Activated CD8-positive, alpha-beta memory T cell treated with anti-CD3 and anti-CD28 coated beads for 36 hours (primary cell): ENCODE data around the gene ZNF341. TPM values are rescaled to one million over a fixed set of nuclear protein-coding genes. Genes with fewer than 3 reads are reported as not detected.

ENCODE experiments used
- CTCF ChIA-PET: fragments of 350-600 bp; sonication (Branson Sonifier 250); formaldehyde crosslinking; loops from one replicate; lab custom pipeline; 2021; ENCODE audit warnings: antibody characterized with exemption; lab: Charles Lee
- POLR2A ChIA-PET: fragments of 350-600 bp; sonication (Branson Sonifier 250); formaldehyde crosslinking; loops from one replicate; lab custom pipeline; 2021; ENCODE audit warnings: antibody characterized with exemption; lab: Charles Lee
- total RNA-seq, 2 experiments: library from RNA; stranded (reverse); gene quantifications; one replicate each; pipeline ENCODE4 v1.2.3, GENCODE V29; 2021

Gene ZNF341
- total RNA-seq = 1 to 10 TPM; 4.3 to 5.0 TPM

DNA sequence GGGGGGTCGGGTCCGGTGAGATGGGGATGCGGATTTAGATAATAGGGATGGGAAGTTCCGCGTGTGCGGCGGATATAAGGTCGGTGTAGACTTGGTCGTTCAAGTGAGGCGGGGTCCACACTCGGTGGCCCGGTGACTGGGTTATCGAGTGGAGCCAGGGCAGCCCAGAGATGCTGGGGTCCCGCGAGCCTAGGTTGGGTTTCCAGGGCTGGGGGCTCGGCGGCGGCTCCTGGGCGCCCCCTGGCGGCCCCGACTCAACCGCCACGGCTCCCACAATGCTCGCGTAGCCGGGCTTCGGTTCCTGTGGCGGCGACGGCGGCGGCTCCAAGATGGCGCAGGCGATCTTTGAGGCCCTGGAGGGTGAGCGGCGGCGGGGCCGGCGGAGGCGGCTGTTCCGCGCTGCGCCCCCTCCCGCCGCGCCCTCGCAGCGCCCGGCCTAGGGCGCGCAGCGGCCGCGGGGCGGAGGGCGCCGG lies at the start of gene ZNF341:
Gene ZNF341, plus strand, starts transcription at position 304 of the 473 bp plus-strand sequence. Its CDS starts 26 bp downstream, at position 330.
- CTCF ChIA-PET = interaction anchor here (0.6 to 2.8 kb wide), 12 partner anchors 9 to 359 kb away, joined by 3 to 16 read pairs (median 4); partner anchors contain the start of genes ACTL10 and PXMP4
- POLR2A ChIA-PET = interaction anchor here (0.6 to 2.0 kb wide), 7 partner anchors 12 to 272 kb away, joined by 3 to 8 read pairs (median 7); partner anchors contain the start of genes CBFA2T2 and PXMP4

DNA sequence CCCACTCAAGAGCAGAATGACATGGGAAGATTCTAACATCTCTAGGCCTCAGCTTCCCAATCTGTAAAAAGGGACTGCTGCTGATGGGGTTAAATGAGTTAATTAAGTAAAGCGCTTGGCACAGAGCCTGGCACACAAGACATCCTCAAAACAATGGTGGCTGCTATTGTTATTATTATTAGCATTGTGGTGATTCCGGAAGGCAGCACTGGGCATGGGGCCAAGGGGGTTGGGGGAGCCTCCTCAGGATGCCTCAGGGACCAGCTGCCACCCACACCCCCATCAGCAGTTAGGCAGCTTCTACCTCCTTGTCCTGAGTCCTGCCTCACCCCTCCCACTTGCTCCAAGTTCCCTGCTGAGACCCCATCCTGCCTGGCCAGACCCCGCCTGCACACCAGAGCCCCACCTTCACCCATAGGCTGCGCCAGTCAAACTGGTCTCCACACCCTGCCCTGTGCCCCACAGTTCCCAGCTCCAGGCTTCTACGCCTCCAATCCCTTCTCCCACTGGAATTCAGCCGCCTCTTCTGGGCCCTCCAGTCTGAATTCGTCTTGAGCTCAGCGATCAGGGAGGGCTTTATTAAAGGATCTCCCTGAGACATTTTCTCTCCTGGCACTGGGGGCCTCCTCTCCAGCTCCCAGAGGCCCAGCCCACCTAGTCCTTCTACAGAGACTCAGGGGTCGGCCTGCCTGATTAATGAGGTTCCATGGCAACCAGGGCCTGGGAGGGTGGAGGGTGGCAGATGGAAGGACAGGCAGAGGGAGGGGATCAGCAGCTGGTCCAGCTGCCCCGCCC lies 47.1 kb upstream of the ZNF341 start:
- POLR2A ChIA-PET = interaction anchor here (1.6 to 2.5 kb wide), 4 partner anchors 9 to 35 kb away, joined by 7 to 23 read pairs (median 8); partner anchors contain the start of genes ACTL10 and PXMP4

DNA sequence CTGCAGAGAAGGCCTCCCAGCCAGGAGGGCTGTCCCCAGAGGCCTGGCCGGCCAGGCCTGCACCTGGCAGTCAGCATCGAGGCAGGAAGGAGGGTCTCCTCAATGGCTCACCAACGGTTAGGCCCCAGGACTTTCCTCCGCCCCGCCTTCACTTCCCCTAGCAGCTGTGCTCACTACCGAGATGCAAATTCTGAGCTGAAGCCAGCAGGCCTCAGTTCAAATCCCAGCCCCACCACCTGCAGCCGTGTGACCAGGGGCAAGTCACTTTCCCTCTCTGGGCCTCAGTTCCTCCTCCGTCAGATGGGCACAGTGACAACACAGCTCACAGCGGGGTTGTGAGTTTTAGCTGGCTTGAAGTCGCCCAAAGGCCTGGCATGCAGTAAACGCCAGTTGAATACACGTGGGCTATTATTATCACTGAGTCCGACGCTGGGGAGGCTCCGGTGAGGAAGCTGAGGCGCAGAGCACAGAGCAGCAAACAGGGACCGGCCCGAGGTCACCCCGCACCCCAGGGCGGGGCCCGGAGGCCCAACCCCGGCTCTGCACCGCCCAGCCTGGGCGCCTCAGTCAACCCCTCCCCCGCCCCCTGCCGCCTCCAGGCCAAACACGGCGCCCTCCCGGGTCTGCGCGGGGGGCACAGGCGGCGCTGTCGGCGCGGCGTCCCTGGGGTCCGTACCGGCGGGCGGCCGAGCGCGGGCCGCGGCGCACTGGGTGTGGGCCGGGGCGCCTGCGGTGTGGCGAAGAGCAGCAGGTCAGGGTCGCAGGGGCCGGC lies 46.3 kb upstream of the ZNF341 start:
- POLR2A ChIA-PET = interaction anchor here (0.5 to 2.5 kb wide), 7 partner anchors 10 to 274 kb away, joined by 3 to 23 read pairs (median 7); partner anchors contain the start of genes ACTL10 and PXMP4
- CTCF ChIA-PET = interaction anchor here (1.0 to 1.5 kb wide), 4 partner anchors 18 to 228 kb away, joined by 3 to 8 read pairs (median 3); partner anchors contain the start of gene ZNF341

More for the DNA sequence above, 47.1 kb upstream of the ZNF341 start:
- CTCF ChIA-PET = interaction anchor here (1.0 to 1.5 kb wide), 4 partner anchors 17 to 227 kb away, joined by 3 to 8 read pairs (median 3); partner anchors contain the start of gene ZNF341

DNA sequence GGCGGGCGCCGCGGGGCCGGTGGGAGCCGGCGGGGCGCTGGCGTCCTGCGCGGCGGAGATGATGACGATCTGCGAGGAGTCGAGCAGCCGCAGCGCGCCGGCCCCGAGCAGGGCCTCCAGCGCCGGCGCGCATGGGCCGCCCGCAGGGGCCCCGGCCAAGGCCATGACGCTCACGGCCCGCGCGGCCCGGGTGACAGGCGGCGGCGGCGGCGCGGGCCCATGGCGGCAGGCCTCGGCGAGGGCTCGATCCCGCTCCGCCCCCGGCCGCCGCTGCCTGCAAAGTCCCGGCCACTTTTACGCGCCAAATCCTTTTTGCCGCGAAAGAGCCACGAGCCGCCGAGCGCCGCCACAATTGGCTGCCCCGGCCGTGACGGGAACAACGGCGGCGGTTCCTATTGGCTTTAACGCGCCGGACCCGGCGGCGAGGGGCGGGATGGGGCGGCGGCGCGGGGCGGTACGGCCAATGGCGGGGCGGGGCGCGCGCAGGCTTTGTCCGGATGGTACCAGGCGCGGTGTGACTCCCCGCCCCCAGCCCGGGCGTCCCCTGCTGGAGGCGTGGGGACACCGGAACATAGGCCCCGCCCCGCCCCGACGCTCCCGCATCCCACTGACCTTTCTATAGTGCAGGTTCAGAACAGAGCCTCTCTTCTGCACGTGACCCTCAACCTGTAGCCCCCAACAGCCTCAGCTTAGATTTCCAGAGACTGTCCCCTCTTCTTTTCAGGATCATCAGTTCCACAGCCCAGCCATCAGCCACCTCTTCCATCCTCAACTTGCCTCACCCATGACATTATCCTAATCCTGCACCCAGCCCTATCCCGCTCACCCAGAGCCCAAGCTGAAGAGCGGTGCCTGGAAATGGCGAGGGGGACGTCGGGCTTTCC lies 45.5 kb upstream of the ZNF341 start, which contains the start of gene E2F1:
Gene E2F1, minus strand, starts transcription at position 286 of the 884 bp plus-strand sequence. Its CDS starts 121 bp downstream, at position 165.
- CTCF ChIA-PET = interaction anchor here (1.0 to 1.6 kb wide), 6 partner anchors 18 to 63 kb away, joined by 3 to 6 read pairs (median 4); partner anchors contain the start of genes PXMP4 and ZNF341
- POLR2A ChIA-PET = interaction anchor here (0.5 to 2.5 kb wide), 9 partner anchors 11 to 275 kb away, joined by 3 to 23 read pairs (median 5); partner anchors contain the start of genes ACTL10 and PXMP4

DNA sequence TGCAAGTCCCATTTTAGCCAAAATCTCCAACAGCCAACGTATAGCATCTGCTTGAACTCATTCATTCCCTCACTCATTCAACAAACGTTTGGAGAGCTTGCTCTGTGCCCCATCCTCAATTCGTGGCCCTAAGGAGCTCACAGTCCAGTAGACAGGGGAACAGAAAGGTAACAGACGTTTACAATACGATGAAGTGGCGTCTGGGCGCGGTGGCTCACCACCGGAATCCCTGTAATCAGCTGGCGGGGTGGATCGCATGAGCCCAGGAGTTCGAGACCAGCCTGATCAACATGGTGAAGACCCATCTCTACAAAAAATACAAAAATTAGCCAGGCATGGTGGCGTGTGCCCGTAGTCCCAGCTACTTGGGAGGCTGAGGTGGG lies 44.8 kb upstream of the ZNF341 start:
- ChIA-PET CTCF (interaction anchor here (1.0 to 1.6 kb wide), 4 partner anchors 19 to 64 kb away, joined by 3 to 6 read pairs (median 4); partner anchors contain the start of genes PXMP4 and ZNF341), POLR2A (interaction anchor here (0.8 to 1.8 kb wide), 2 partner anchors 19 to 33 kb away, joined by 3 to 5 read pairs; partner anchors contain the start of gene PXMP4)

DNA sequence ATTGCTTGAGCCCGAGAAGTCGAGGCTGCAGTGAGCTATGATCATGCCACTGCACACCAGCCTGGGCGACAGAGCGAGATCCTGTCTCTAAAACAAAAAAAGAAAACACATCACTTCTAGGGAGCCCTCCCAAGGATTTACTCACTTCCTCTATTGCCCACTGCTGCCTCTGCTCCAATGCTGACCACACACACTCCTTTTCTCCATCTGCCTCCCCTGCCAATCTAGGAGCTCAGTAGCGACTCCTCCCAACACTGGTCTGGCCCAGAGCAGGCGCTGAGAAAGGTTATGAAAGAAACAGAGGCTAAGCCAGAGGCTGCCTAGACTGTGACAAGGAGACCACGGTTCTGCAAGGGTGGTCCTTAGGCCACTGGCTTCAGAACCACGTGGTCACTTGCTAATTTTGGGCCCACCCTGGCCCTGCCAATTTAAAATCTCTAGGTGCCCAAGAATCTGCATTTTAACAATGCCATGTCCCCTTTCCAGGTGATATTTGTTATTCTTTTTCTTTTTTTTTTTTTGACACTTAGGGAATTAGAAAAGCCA lies 44.4 kb upstream of the ZNF341 start:
- POLR2A ChIA-PET = interaction anchor here (0.8 to 1.8 kb wide), 3 partner anchors 8 to 33 kb away, joined by 3 to 5 read pairs (median 3); partner anchors contain the start of gene PXMP4
- CTCF ChIA-PET = interaction anchor here (1.0 to 1.6 kb wide), 5 partner anchors 14 to 64 kb away, joined by 3 to 6 read pairs (median 4); partner anchors contain the start of genes PXMP4 and ZNF341

DNA sequence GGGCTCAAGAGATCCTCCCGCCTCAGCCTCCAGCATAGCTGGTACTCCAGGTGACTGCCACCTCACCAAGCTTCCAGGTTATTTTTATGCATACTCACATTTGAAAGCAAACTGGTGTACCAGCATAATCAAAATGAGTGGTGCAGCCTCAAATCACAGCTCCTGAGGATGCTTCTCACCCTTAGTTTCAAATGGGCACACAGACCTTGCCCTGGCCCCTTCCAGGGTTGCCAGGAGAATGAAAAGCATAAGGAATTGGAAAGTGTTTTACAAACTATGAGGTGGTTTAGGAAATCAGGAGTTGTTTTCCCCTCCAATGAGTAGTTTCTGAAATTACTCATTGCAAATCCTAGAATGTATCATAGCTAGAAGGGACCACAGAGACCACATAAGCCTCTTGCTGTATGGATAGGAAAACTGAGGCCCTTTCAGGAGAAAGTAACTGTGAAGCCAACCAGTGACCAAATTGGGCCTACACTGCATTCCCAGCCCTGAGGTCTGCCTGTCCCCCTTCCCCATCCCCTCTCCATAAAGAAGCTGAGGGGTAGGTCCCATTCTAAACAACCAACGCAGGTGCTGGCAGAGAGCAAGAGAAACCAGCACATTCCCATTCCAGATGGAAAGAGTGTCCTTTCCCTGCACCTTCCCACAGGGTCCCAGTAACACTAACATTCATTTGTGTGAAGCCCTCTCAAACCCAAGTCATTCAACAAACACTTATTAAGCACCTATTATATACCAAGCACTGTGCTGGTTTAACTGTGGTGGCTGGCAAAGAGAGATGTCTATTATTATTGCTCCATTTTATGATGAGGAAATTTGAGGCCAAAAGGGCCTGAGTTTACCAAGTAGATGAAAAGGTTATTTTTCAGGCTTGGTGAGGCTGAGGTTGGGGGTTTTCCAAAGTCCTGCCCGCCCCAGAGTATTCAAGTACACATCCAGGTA lies 43.5 kb upstream of the ZNF341 start:
- POLR2A ChIA-PET = interaction anchor here (1.2 to 1.8 kb wide), 2 partner anchors 9 to 32 kb away, joined by 3 to 5 read pairs; partner anchors contain the start of gene PXMP4
- CTCF ChIA-PET = interaction anchor here (1.4 to 1.6 kb wide), 2 partner anchors 15 to 44 kb away, joined by 3 to 5 read pairs; partner anchors contain the start of gene ZNF341

DNA sequence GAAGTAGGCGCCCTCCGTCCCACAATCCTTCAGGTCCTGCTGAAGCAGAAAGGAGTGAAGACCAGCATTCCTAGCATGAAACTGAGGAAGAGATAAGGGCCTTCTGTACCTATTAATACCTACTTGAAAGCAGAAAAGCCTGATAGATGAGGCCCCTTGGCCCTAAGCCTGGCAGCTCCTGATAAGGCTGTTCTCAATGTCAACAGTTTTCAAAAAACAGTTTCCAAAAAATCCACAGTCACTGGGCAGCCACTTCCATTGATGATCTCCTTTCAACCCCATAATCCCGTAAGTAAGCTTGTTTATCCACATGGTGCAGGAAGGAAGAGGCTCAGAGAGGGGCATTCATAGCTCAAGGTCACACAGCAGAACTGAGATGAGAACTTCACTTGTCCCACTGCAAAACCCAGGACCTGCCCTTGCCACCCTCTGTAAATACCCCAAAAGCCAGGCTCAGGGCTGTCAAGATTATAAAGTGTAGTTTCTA lies 42.8 kb upstream of the ZNF341 start:
- POLR2A ChIA-PET = no interaction called here

DNA sequence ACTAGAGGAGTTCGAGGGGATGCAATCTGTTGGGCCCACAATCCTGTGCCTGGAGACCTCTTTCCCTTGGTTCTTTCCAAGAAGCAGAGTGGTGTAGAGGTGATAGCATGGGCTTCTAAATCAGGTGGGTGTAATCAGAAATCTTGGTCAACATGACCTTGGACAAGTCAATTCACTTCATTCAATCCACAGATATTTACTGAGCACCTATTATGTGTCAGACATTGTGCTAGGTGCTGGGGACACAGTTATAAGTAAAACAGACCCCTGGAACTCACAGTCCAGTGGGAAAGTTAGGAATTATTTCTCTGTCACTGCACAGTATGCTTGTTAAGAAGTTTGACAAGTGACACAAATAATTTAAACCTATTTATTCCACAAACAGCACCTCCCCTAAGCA lies 42.3 kb upstream of the ZNF341 start:
- POLR2A ChIA-PET = interaction anchor here (0.7 to 1.0 kb wide), 5 partner anchors 23 to 423 kb away, joined by 3 to 4 read pairs (median 3); partner anchors contain the start of gene ACTL10
- CTCF ChIA-PET = interaction anchor here (1.2 kb wide), 2 partner anchors 22 to 23 kb away, joined by 3 read pairs; partner anchors contain the start of gene ACTL10

More for the DNA sequence above, 42.8 kb upstream of the ZNF341 start:
- CTCF ChIA-PET = interaction anchor here (1.2 to 1.6 kb wide), 2 partner anchors 16 to 22 kb away, joined by 3 read pairs; partner anchors contain the start of gene ACTL10

DNA sequence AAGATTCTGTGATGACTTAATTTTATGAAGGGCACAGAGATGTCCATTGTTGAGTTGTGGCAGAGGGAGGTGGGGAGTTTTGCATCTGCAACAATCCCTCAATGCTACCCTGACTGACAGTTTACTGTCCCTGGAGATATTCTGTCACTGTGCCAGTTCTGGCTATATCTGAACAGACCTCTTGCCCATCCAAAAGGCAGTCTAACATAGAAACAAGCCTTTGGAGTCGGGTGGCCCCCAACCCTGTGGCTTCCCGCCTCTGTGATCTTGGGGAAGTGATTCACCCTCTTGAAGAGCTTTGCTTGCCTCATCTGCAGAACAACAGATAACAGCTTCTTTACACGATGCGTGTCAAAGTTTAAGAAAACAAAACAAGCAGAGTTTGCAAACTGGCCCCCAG lies 41.8 kb upstream of the ZNF341 start:
- ChIA-PET CTCF (interaction anchor here (1.2 kb wide), 2 partner anchors 22 to 23 kb away, joined by 3 read pairs; partner anchors contain the start of gene ACTL10), POLR2A (interaction anchor here (0.7 to 1.3 kb wide), 6 partner anchors 23 to 422 kb away, joined by 3 to 4 read pairs (median 4); partner anchors contain the start of genes ACTL10 and ZNF341)

DNA sequence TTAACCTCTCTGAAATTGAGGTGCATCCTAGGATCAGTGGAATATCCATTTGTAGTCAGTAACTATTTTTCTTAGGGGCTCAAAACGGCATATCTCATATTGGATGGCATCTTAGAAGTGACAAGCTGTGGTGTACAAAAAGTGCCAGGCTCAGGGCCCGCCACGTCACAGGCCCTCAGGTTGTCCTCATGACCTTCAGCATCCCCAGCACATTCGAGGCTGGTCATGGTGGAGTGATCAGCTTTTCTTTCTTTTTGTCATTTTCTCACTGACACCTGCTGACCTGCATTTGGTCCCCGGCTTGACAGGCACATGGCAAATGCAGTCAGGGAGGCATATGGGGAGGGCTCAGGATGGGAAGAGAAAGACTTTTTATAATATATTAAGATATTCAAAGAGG lies 38.5 kb upstream of the ZNF341 start:
- CTCF ChIA-PET = interaction anchor here (1.2 kb wide), 1 partner anchor 30 kb away, joined by 3 read pairs; no protein-coding TSS in a partner anchor

DNA sequence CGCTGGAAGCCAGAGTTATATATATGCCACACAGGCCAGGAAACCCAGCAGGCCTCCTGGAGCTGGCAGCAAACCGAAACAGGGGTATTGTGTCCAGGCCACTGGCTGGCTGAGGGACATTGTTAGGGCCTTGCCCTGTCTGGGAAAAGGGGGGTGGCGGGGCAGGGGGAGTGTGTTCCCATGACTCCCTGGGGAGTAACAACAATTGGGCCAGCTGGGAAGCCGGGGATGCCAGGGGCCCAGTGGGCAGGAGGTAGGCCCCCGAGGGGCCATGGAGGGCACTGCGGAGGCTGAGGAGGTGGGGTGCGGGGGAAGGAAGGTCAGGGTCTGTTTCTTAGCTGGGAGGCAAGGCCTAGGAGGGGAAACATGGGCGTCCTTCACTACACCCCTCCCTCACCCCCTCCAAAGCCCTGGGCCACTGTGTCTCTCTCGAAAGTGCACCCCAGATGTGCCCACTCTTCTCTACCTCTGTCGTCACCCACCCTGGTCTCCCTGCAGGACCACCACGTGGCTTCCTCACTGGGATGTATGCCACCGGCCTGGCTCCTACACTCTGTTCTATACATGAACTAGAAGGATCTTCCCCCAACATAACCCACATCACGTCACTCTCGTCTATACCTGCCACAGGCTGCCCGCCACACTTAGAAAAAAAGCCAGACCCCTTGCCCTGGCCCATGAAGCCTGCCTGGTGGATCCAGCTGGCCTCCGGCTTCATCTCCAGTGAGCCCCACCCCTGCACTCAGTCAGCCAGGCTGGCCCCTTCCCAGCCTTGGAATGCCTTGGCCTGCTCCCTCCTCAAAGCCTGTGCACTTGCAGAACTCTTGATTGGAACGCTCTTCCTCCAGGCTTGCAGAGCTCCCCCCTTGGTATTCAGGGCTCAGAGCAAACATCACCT lies 37.8 kb upstream of the ZNF341 start:
- CTCF ChIA-PET = interaction anchor here (1.2 kb wide), 1 partner anchor 30 kb away, joined by 3 read pairs; no protein-coding TSS in a partner anchor
- POLR2A ChIA-PET = interaction anchor here (0.5 kb wide), 1 partner anchor 119 kb away, joined by 3 read pairs; no protein-coding TSS in a partner anchor

More for the DNA sequence above, 38.5 kb upstream of the ZNF341 start:
- POLR2A ChIA-PET = no interaction called here

DNA sequence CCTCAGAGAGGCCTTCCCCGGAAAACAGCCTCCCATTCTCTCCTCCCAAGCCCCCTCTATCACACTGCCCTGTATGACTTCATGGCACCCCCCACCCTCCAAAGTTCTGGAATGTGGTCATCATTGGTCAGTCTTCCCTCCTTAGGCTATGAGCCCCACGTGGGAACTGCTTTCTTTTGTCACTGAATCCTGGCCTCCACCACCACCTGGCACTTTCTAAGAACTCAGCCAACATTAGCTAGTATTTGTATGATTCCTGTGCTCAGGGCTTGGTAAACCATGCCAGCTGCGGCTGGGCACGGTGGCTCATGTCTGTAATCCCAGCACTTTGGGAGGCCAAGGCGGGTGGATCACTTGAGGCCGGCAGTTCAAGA lies 37.2 kb upstream of the ZNF341 start:
- POLR2A ChIA-PET = interaction anchor here (0.7 to 1.3 kb wide), 2 partner anchors 25 to 223 kb away, joined by 4 to 8 read pairs; partner anchors contain the start of gene PXMP4

DNA sequence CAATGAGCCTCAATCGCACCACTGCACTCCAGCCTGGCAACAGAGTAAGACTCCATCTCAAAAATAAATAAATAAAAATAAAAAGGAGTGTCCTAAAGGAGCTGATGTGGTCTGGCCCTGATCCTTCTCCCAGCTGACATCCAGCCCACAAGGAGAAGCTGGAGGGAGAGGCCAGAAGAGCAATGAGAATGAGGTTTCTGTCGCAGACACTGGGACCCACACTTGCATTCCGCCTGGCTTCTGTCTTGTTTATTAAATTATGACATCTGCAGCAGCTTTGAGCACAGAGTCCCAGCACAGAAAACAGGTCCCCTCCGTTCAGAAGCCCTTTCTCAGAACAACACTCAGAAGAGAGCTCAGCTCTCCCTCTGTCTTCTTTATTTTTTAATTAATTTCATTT lies 35.3 kb upstream of the ZNF341 start:
- ChIA-PET CTCF (interaction anchor here (0.7 kb wide), 1 partner anchor 23 kb away, joined by 4 read pairs; no protein-coding TSS in a partner anchor), POLR2A (no interaction called here)

More for the DNA sequence above, 37.2 kb upstream of the ZNF341 start:
- CTCF ChIA-PET = interaction anchor here (1.2 kb wide), 1 partner anchor 31 kb away, joined by 3 read pairs; no protein-coding TSS in a partner anchor
